K562 (cell line): ENCODE measurements around the gene ERVK3-1. TPM values are rescaled to one million over a fixed set of nuclear protein-coding genes. Genes with fewer than 3 reads are reported as not detected.

Experiments used
- AFF1 ChIP-seq, 2 experiments: fragments of 450-650 bp; IDR thresholded peaks; 2 replicates each; pipeline ENCODE4 v1.6.1; 2018; ENCODE audit warnings: mild to moderate bottlenecking in 2 of 2, low read depth in 1 of 2; ENCODE audit not compliant: partially characterized antibody in 2 of 2
- ARID2 ChIP-seq: fragments of 450-650 bp; IDR thresholded peaks from 2 replicates; pipeline ENCODE4 v1.6.1; 2017; ENCODE audit warnings: antibody characterized with exemption, mild to moderate bottlenecking
- CBX3 ChIP-seq, 2 experiments: IDR thresholded peaks; 1 replicate in 1 of 2; 2 replicates in 1 of 2; pipeline ENCODE4 v1.6.1; 2012; ENCODE audit warnings: inconsistent platforms in 2 of 2, low read length in 2 of 2, borderline replicate concordance in 1 of 2, control low read depth in 1 of 2
- HINFP ChIP-seq: fragments of 450-650 bp; conservative IDR thresholded peaks from 2 replicates; pipeline ENCODE4 v1.6.1; 2016; ENCODE audit warnings: missing genetic modification characterization, low read depth, mild to moderate bottlenecking, control low read depth, missing compliant biosample characterization
- MTA2 ChIP-seq: fragments of 450-650 bp; IDR thresholded peaks from 2 replicates; pipeline ENCODE4 v1.6.1; 2016; ENCODE audit warnings: low read depth
- NFE2 ChIP-seq: IDR thresholded peaks from 2 replicates; pipeline ENCODE4 v1.6.1; 2014; ENCODE audit warnings: antibody characterized with exemption, low read depth
- PHB ChIP-seq: fragments of 250-450 bp; sonication (Bioruptor Pico); IDR thresholded peaks from 2 replicates; pipeline ENCODE4 v1.5.0; 2021
- SIN3B ChIP-seq: fragments of 450-650 bp; IDR thresholded peaks from 2 replicates; pipeline ENCODE4 v1.6.1; 2017; ENCODE audit warnings: low read depth, mild to moderate bottlenecking, moderate library complexity
- SMAD3 ChIP-seq: fragments of 450-650 bp; formaldehyde crosslinking; conservative IDR thresholded peaks from 2 replicates; pipeline ENCODE4 v1.4.0; 2020; ENCODE audit warnings: mild to moderate bottlenecking
- SNIP1 ChIP-seq: fragments of 450-650 bp; IDR thresholded peaks from 2 replicates; pipeline ENCODE4 v1.7.1; 2017; ENCODE audit warnings: low read depth, mild to moderate bottlenecking
- SRF ChIP-seq, 2 experiments: fragments of 250-450, 450-650 bp in 1 of 2; sonication (Bioruptor Pico) in 1 of 2; sonication (generic) in 1 of 2; formaldehyde crosslinking; IDR thresholded peaks; 2 replicates each; pipeline versions ENCODE4 v1.5.0 to v1.5.1; 2020 to 2022; ENCODE audit warnings: mild to moderate bottlenecking in 1 of 2, missing genetic modification reagents in 1 of 2
- THAP12 ChIP-seq: fragments of 250-450 bp; sonication (Bioruptor Pico); IDR thresholded peaks from 2 replicates; pipeline ENCODE4 v1.9.0; 2021; ENCODE audit warnings: mild to moderate bottlenecking, inconsistent platforms
- ZFP30 ChIP-seq: fragments of 250-450 bp; sonication (Bioruptor Pico); IDR thresholded peaks from 2 replicates; pipeline ENCODE4 v1.8.0; 2022; ENCODE audit warnings: moderate library complexity, mild to moderate bottlenecking, inconsistent platforms, borderline replicate concordance
- ZNF174 ChIP-seq: fragments of 250-450 bp; sonication (Bioruptor Pico); IDR thresholded peaks from 2 replicates; pipeline ENCODE4 v1.4.0; 2020; ENCODE audit warnings: mild to moderate bottlenecking
- ZNF184 ChIP-seq: sonication (generic); formaldehyde crosslinking; IDR thresholded peaks from 2 replicates; pipeline ENCODE4 v1.5.0; 2020; ENCODE audit warnings: missing genetic modification reagents
- ZNF24 ChIP-seq: fragments of 450-650 bp; IDR thresholded peaks from 2 replicates; pipeline ENCODE4 v1.6.1; 2016
- ZNF274 ChIP-seq: IDR thresholded peaks from 2 replicates; pipeline ENCODE4 v1.6.1; 2011; ENCODE audit warnings: low read depth, mild to moderate bottlenecking, low read length, moderate library complexity, borderline replicate concordance
- ZNF436 ChIP-seq: fragments of 250-450, 450-650 bp; sonication (Bioruptor Pico); formaldehyde crosslinking; IDR thresholded peaks from 2 replicates; pipeline ENCODE4 v1.7.0; 2020; ENCODE audit warnings: mild to moderate bottlenecking
- ZNF699 ChIP-seq: fragments of 250-450 bp; sonication (Bioruptor Pico); IDR thresholded peaks from 2 replicates; pipeline ENCODE4 v1.8.0; 2021; ENCODE audit warnings: mild to moderate bottlenecking, moderate library complexity; ENCODE audit not compliant: insufficient replicate concordance
- polyA plus RNA-seq, 8 experiments: library from polyadenylated mRNA; depleted of rRNA in 4 of 8; stranded (reverse) in 5 of 8; unstranded in 3 of 8; fragments of >200 nt; fragmentation: Nextera tagmentation in 2 of 8; fragmentation: Illumina TruSeq in 1 of 8; extraction: Ambion mirVana in 2 of 8; extraction: Trizol in 1 of 8; gene quantifications; 2 replicates each; pipeline versions ENCODE4 v1.2.1 to v1.2.3, GENCODE V29; 2011 to 2014; ENCODE audit warnings: inconsistent platforms in 1 of 8, missing spikeins in 1 of 8
- total RNA-seq, 7 experiments: library from RNA; depleted of rRNA in 6 of 7; stranded (reverse); fragments of >200 nt in 6 of 7; fragmentation: Illumina TruSeq in 2 of 7; extraction: Trizol in 2 of 7; gene quantifications; 2 replicates each; pipeline versions ENCODE4 v1.2.1 to v1.2.3, GENCODE V29; 2011 to 2021; ENCODE audit warnings: low replicate concordance in 1 of 7

The ERVK3-1 gene
- total and polyA plus RNA-seq, 9 of the 15 experiments (the other 6 are each of a cell fraction or from before 2014, with no cell fraction given): 87.6 to 299 (median 119) TPM

- TF ChIP-seq ZFP30 (CRISPR knock-in tag) (no peak), SRF (CRISPR knock-in tag; IDR thresholded peaks at IDR 0.05) (no peak), ZNF436 (0 out of 2 replicates have a peak, but pooled peaks have one; percentile 30), AFF1 (IDR thresholded peaks at IDR 0.05; ENCODE audit: low read depth in 1 of 2, partially characterized antibody in 2 of 2) (peak in 1 of 2 experiments; percentile 77), ZNF184 (no peak), MTA2 (no peak), ARID2 (no peak), SMAD3 (CRISPR knock-in tag) (0 out of 2 replicates have a peak, but pooled peaks have one; percentile 46), THAP12 (CRISPR knock-in tag) (peak; percentile 34; the same call in 1 of the 2 replicates), SIN3B (no peak; the same call in 1 of the 2 replicates), HINFP (no peak), ZNF699 (CRISPR knock-in tag) (no peak), NFE2 (no peak), ZNF274 (no peak), ZNF174 (CRISPR knock-in tag) (no peak), SNIP1 (no peak), ZNF24 (no peak), PHB (CRISPR knock-in tag) (no peak; the same call in 1 of the 2 replicates), CBX3 (IDR thresholded peaks at IDR 0.05; ENCODE audit: borderline replicate concordance in 1 of 2, low read length in 2 of 2) (no peak)
Observed at GRCh38 chr19:58278541-58279041, 26.6 kb upstream of the ERVK3-1 start, which contains the start of gene ZNF8 (continued).
